Measurements from ENCODE around the gene SEMA3G. TPM values are rescaled to one million over a fixed set of nuclear protein-coding genes. Genes with fewer than 3 reads are reported as not detected.

SEMA3G gene
- total RNA-seq, 1 experiment from 2014 or later, result 0.33 TPM

GRCh38 chr3:52396011-52396906 lies 48.6 kb downstream of the SEMA3G start:
- no peaks in the 10 kb centered on the region for H3K4me1 Mint-ChIP-seq (ENCODE audit: low read depth, unreplicated experiment)
- CTCF ChIA-PET, result interaction anchor here (0.6 kb wide), 1 partner anchor 24 kb away, joined by 5 read pairs; no protein-coding TSS in a partner anchor
- no peaks in the 10 kb centered on the region for H3K9me3 Mint-ChIP-seq (ENCODE audit: low read depth, unreplicated experiment)
- intact Hi-C loops (cut with micrococcal nuclease; ENCODE audit: unreplicated experiment), result no loop called here
- no peaks in the 10 kb centered on the region for H3K27me3 Mint-ChIP-seq (ENCODE audit: unreplicated experiment)
- no peak overlapping the region for H3K27ac Mint-ChIP-seq (ENCODE audit: unreplicated experiment)
- H3K4me3 Mint-ChIP-seq (ENCODE audit: low read depth, unreplicated experiment), result no peak overlapping the region
- no peak for DNase-seq
- BruUV-seq (replicated peaks), result no TSS peak
- peaks cover 10% of the 10 kb centered on the region for H3K36me3 Mint-ChIP-seq (ENCODE audit: insufficient read depth, unreplicated experiment)
- no peak for TF ChIP-seq CTCF (IDR thresholded peaks at IDR 0.05; ENCODE audit: unreplicated experiment)

- Mint-ChIP-seq H3K27ac (ENCODE audit: unreplicated experiment) (no peak overlapping the region), H3K4me3 (ENCODE audit: low read depth, unreplicated experiment) (no peak overlapping the region), H3K36me3 (ENCODE audit: insufficient read depth, unreplicated experiment) (peaks cover 10% of the 10 kb centered on the region), H3K9me3 (ENCODE audit: low read depth, unreplicated experiment) (no peaks in the 10 kb centered on the region), H3K27me3 (ENCODE audit: unreplicated experiment) (no peaks in the 10 kb centered on the region), H3K4me1 (ENCODE audit: low read depth, unreplicated experiment) (no peaks in the 10 kb centered on the region)
- BruUV-seq (replicated peaks), result no TSS peak
- no peak for TF ChIP-seq CTCF (IDR thresholded peaks at IDR 0.05; ENCODE audit: unreplicated experiment)
- intact Hi-C loops (cut with micrococcal nuclease; ENCODE audit: unreplicated experiment), result no loop called here
- DNase-seq, result no peak
- CTCF ChIA-PET, result no interaction called here
Measured at GRCh38 chr3:52395503-52395865, 49.4 kb downstream of the SEMA3G start.

GRCh38 chr3:52394751-52395502 lies 50.0 kb downstream of the SEMA3G start:
- CTCF ChIA-PET, result no interaction called here
- DNase-seq, result no peak
- no peaks in the 10 kb centered on the region for H3K27me3 Mint-ChIP-seq (ENCODE audit: unreplicated experiment)
- H3K4me1 Mint-ChIP-seq (ENCODE audit: low read depth, unreplicated experiment), result no peaks in the 10 kb centered on the region
- H3K27ac Mint-ChIP-seq (ENCODE audit: unreplicated experiment), result no peak overlapping the region
- no TSS peak for BruUV-seq (replicated peaks)
- H3K9me3 Mint-ChIP-seq (ENCODE audit: low read depth, unreplicated experiment), result no peaks in the 10 kb centered on the region
- TF ChIP-seq CTCF (IDR thresholded peaks at IDR 0.05; ENCODE audit: unreplicated experiment), result no peak
- no peak overlapping the region for H3K4me3 Mint-ChIP-seq (ENCODE audit: low read depth, unreplicated experiment)
- intact Hi-C loops (cut with micrococcal nuclease; ENCODE audit: unreplicated experiment), result no loop called here
- H3K36me3 Mint-ChIP-seq (ENCODE audit: insufficient read depth, unreplicated experiment), result peaks cover 10% of the 10 kb centered on the region

- DNase-seq, result no peak
- BruUV-seq (replicated peaks), result no TSS peak
- intact Hi-C loops (cut with micrococcal nuclease; ENCODE audit: unreplicated experiment), result no loop called here
- no peak for TF ChIP-seq CTCF (IDR thresholded peaks at IDR 0.05; ENCODE audit: unreplicated experiment)
- Mint-ChIP-seq H3K4me3 (ENCODE audit: low read depth, unreplicated experiment) (no peak overlapping the region), H3K4me1 (ENCODE audit: low read depth, unreplicated experiment) (no peaks in the 10 kb centered on the region), H3K27me3 (ENCODE audit: unreplicated experiment) (no peaks in the 10 kb centered on the region), H3K9me3 (ENCODE audit: low read depth, unreplicated experiment) (no peaks in the 10 kb centered on the region), H3K36me3 (ENCODE audit: insufficient read depth, unreplicated experiment) (peaks cover 10% of the 10 kb centered on the region), H3K27ac (ENCODE audit: unreplicated experiment) (no peak overlapping the region)
- CTCF ChIA-PET, result no interaction called here
Measured at GRCh38 chr3:52393959-52394670, 50.8 kb downstream of the SEMA3G start.
